HepG2 (cell line): ENCODE results near the gene AK3. TPM values are rescaled to one million over a fixed set of nuclear protein-coding genes. Genes with fewer than 3 reads are reported as not detected.

Experiments used
- CCAR2 ChIP-seq: fragments of 200-400 bp; formaldehyde crosslinking; optimal IDR thresholded peaks from 2 replicates; pipeline ENCODE3; 2018; ENCODE audit warnings: low read depth, mild to moderate bottlenecking, low read length, moderate library complexity
- CHCHD3 ChIP-seq: sonication (generic); formaldehyde crosslinking; IDR thresholded peaks from 2 replicates; pipeline ENCODE4 v1.8.0; 2022; ENCODE audit warnings: mild to moderate bottlenecking, missing genetic modification reagents, moderate library complexity
- DNMT1 ChIP-seq: sonication (generic); formaldehyde crosslinking; IDR thresholded peaks from 2 replicates; pipeline ENCODE4 v1.5.1; 2020; ENCODE audit warnings: mild to moderate bottlenecking, missing genetic modification reagents
- GPN1 ChIP-seq: sonication (generic); formaldehyde crosslinking; IDR thresholded peaks from 2 replicates; pipeline ENCODE4 v1.5.1; 2020; ENCODE audit warnings: missing genetic modification reagents, borderline replicate concordance
- IKZF1 ChIP-seq: fragments of 450-650 bp; IDR thresholded peaks from 2 replicates; pipeline ENCODE4 v1.7.1; 2016
- LCORL ChIP-seq, 2 experiments: fragments of 450-650 bp in 1 of 2; sonication (generic) in 1 of 2; formaldehyde crosslinking in 1 of 2; IDR thresholded peaks; 2 replicates each; pipeline versions ENCODE4 v1.5.0 to v1.6.1; 2017 to 2020; ENCODE audit warnings: antibody characterized with exemption in 1 of 2, missing genetic modification reagents in 1 of 2
- MEIS1 ChIP-seq: sonication (generic); formaldehyde crosslinking; IDR thresholded peaks from 2 replicates; pipeline ENCODE4 v1.9.0; 2021; ENCODE audit warnings: mild to moderate bottlenecking, missing genetic modification reagents, moderate library complexity, borderline replicate concordance
- MLXIP ChIP-seq: sonication (generic); formaldehyde crosslinking; IDR thresholded peaks from 2 replicates; pipeline ENCODE4 v1.9.0; 2021; ENCODE audit warnings: missing genetic modification reagents, borderline replicate concordance
- NR2F2 ChIP-seq: IDR thresholded peaks from 2 replicates; pipeline ENCODE4 v1.6.1; 2012; ENCODE audit warnings: low read depth, inconsistent platforms, borderline replicate concordance
- SNAI1 ChIP-seq: sonication (generic); formaldehyde crosslinking; IDR thresholded peaks from 2 replicates; pipeline ENCODE4 v1.5.0; 2020; ENCODE audit warnings: mild to moderate bottlenecking, missing genetic modification reagents, borderline replicate concordance
- ZNF160 ChIP-seq: sonication (generic); formaldehyde crosslinking; IDR thresholded peaks from 2 replicates; pipeline ENCODE4 v1.8.0; 2022; ENCODE audit warnings: mild to moderate bottlenecking, inconsistent platforms, missing genetic modification reagents
- ZNF550 ChIP-seq: sonication (generic); formaldehyde crosslinking; IDR thresholded peaks from 2 replicates; pipeline ENCODE4 v1.4.0; 2020; ENCODE audit warnings: mild to moderate bottlenecking, missing genetic modification reagents, borderline replicate concordance
- polyA plus RNA-seq, 8 experiments: library from polyadenylated mRNA; depleted of rRNA in 3 of 8; stranded (reverse) in 7 of 8; unstranded in 1 of 8; fragments of >200 nt; fragmentation: Illumina TruSeq in 4 of 8; extraction: Trizol in 4 of 8; gene quantifications; 2 replicates each; pipeline versions ENCODE4 v1.2.1 to v1.2.3, GENCODE V29; 2011 to 2016; ENCODE audit warnings: low read depth in 4 of 8, missing spikeins in 1 of 8, mixed read lengths in 1 of 8; ENCODE audit not compliant: insufficient read depth in 1 of 8
- total RNA-seq, 5 experiments: library from RNA; depleted of rRNA; stranded (reverse); fragments of >200 nt; fragmentation: Illumina TruSeq; extraction: Trizol; gene quantifications; 2 replicates each; pipeline ENCODE4 v1.2.3, GENCODE V29; 2016; ENCODE audit warnings: low read depth in 1 of 5
- TF ChIP-seq, protein P1 (sequence below), 2 experiments: fragments of 450-650 bp in 1 of 2; sonication (generic) in 1 of 2; formaldehyde crosslinking in 1 of 2; IDR thresholded peaks; 2 replicates each; pipeline versions ENCODE4 v1.6.1 to v1.8.0; 2016 to 2022; ENCODE audit warnings: antibody characterized with exemption in 1 of 2, mild to moderate bottlenecking in 1 of 2, missing genetic modification reagents in 1 of 2
- TF ChIP-seq, protein P2 (sequence below): sonication (generic); formaldehyde crosslinking; IDR thresholded peaks from 2 replicates; pipeline ENCODE4 v1.4.0; 2020; ENCODE audit warnings: missing genetic modification reagents

Gene AK3
- total and polyA plus RNA-seq, 2 of the 13 experiments (the other 11 are each of a cell fraction or from before 2014, with no cell fraction given), result 76.8 to 109 TPM

DNA sequence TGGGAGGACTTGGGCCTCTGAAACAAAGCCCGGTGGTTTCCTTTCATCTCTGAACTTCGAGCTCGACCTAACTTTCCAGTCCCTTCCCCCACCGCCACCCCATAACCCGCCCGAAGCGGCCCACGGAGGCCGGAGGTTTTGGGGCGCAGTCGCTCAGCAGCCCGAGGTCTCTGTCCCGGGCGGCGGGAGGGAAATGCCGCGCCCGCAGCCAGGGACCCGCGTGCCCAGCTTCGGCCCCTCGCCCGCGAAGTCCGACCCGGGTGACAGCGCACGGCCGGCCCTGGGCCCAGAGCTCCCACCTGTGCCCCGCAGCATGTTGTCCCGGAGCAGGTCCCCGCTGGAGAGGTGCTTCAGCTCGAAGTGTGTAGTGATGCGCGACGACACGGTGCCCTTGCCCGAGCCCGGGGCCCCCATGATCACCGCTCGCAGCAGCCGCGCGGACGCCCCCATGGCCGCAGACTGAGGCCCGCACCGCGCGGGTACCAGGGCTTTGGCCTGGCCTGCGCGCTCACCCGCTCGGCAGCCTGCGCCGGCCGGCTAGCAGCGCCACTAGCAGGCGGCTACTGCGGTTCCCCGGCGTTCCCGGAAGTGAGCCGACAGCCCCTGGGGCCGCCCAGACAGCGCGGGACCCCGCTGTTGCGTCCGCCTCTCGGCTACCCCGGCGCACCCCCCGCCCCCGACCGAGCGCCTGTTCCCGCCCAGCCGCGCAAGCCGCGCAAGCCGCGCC lies at the start of gene AK3 (continued):
- TF ChIP-seq LCORL (IDR thresholded peaks at IDR 0.05), result peak; percentile 39; the same call in 1 of the 2 replicates
- TF ChIP-seq LCORL (CRISPR knock-in tag; IDR thresholded peaks at IDR 0.05), result 0 out of 2 replicates have a peak, but pooled peaks have one; percentile 9
- 0 out of 2 replicates have a peak, but pooled peaks have one; percentile 14 for TF ChIP-seq MLXIP (CRISPR knock-in tag)
- TF ChIP-seq CHCHD3, result peak; percentile 68; the same call in 1 of the 2 replicates
- no peak for TF ChIP-seq SNAI1 (CRISPR knock-in tag)
- peak; percentile 79; the same call in 1 of the 2 replicates for TF ChIP-seq ZNF550 (CRISPR knock-in tag)
- TF ChIP-seq MEIS1, result no peak
- peak; percentile 81; the same call in 1 of the 2 replicates for TF ChIP-seq ZNF160 (CRISPR knock-in tag)
- TF ChIP-seq GPN1 (CRISPR knock-in tag), result no peak
- TF ChIP-seq, protein P1, sequence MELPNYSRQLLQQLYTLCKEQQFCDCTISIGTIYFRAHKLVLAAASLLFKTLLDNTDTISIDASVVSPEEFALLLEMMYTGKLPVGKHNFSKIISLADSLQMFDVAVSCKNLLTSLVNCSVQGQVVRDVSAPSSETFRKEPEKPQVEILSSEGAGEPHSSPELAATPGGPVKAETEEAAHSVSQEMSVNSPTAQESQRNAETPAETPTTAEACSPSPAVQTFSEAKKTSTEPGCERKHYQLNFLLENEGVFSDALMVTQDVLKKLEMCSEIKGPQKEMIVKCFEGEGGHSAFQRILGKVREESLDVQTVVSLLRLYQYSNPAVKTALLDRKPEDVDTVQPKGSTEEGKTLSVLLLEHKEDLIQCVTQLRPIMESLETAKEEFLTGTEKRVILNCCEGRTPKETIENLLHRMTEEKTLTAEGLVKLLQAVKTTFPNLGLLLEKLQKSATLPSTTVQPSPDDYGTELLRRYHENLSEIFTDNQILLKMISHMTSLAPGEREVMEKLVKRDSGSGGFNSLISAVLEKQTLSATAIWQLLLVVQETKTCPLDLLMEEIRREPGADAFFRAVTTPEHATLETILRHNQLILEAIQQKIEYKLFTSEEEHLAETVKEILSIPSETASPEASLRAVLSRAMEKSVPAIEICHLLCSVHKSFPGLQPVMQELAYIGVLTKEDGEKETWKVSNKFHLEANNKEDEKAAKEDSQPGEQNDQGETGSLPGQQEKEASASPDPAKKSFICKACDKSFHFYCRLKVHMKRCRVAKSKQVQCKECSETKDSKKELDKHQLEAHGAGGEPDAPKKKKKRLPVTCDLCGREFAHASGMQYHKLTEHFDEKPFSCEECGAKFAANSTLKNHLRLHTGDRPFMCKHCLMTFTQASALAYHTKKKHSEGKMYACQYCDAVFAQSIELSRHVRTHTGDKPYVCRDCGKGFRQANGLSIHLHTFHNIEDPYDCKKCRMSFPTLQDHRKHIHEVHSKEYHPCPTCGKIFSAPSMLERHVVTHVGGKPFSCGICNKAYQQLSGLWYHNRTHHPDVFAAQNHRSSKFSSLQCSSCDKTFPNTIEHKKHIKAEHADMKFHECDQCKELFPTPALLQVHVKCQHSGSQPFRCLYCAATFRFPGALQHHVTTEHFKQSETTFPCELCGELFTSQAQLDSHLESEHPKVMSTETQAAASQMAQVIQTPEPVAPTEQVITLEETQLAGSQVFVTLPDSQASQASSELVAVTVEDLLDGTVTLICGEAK (IDR thresholded peaks at IDR 0.05), result no peak
- TF ChIP-seq, protein P1 (CRISPR knock-in tag; IDR thresholded peaks at IDR 0.05), result peak; percentile 73
- TF ChIP-seq, protein P2, sequence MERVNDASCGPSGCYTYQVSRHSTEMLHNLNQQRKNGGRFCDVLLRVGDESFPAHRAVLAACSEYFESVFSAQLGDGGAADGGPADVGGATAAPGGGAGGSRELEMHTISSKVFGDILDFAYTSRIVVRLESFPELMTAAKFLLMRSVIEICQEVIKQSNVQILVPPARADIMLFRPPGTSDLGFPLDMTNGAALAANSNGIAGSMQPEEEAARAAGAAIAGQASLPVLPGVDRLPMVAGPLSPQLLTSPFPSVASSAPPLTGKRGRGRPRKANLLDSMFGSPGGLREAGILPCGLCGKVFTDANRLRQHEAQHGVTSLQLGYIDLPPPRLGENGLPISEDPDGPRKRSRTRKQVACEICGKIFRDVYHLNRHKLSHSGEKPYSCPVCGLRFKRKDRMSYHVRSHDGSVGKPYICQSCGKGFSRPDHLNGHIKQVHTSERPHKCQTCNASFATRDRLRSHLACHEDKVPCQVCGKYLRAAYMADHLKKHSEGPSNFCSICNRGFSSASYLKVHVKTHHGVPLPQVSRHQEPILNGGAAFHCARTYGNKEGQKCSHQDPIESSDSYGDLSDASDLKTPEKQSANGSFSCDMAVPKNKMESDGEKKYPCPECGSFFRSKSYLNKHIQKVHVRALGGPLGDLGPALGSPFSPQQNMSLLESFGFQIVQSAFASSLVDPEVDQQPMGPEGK, result peak; percentile 82
- peak; percentile 12; the same call in 1 of the 2 replicates for TF ChIP-seq NR2F2
- TF ChIP-seq CCAR2, result no peak
- TF ChIP-seq DNMT1, result no peak
- no peak for TF ChIP-seq IKZF1
